HG03575 (cell line): ENCODE data around the gene SV2A.

Experiments
- ATAC-seq: cut with Tn5 transposase; IDR thresholded peaks from one replicate; pipeline ENCODE4 v1.9.1; 2021; ENCODE audit not compliant: unreplicated experiment, insufficient number of reproducible peaks, low FRiP score; ENCODE audit errors: extremely low read depth

Gene SV2A

GRCh38 chr1:149931212-149931790 lies 13.7 kb upstream of the SV2A start:
- no peak for ATAC-seq

- ATAC-seq: no peak
These were observed 12.2 kb upstream of the SV2A start for GRCh38 chr1:149929856-149930255.

- no peak for ATAC-seq
These were observed 10.7 kb upstream of the SV2A start for GRCh38 chr1:149928401-149928724.

- peak; percentile 50 for ATAC-seq
These were observed 10.1 kb upstream of the SV2A start, which contains the start of gene SF3B4 for GRCh38 chr1:149927563-149928400. Gene SF3B4, minus strand, starts transcription at chr1:149927803. Its CDS starts 44 bp downstream, at chr1:149927759.

GRCh38 chr1:149927056-149927562 lies 9.5 kb upstream of the SV2A start:
- ATAC-seq: no peak

- no peak for ATAC-seq
These were observed 8.7 kb upstream of the SV2A start for GRCh38 chr1:149926296-149926695.

GRCh38 chr1:149925751-149926150 lies 8.1 kb upstream of the SV2A start:
- ATAC-seq: no peak

- no peak for ATAC-seq
These were observed 7.7 kb upstream of the SV2A start for GRCh38 chr1:149925345-149925744.

GRCh38 chr1:149923626-149924025 lies 6.0 kb upstream of the SV2A start:
- no peak for ATAC-seq

- ATAC-seq: no peak
These were observed 769 bp downstream of the SV2A start for GRCh38 chr1:149916898-149917252.

GRCh38 chr1:149916193-149916897 lies 1.3 kb downstream of the SV2A start:
- no peak for ATAC-seq

GRCh38 chr1:149915429-149916192 lies 2.0 kb downstream of the SV2A start:
- no peak for ATAC-seq

GRCh38 chr1:149914545-149914944 lies 3.1 kb downstream of the SV2A start:
- ATAC-seq: no peak

GRCh38 chr1:149906570-149907075 lies 11.0 kb downstream of the SV2A start:
- ATAC-seq: no peak

GRCh38 chr1:149903836-149904491 lies 13.7 kb downstream of the SV2A start:
- no peak for ATAC-seq

- no peak for ATAC-seq
These were observed 18.0 kb downstream of the SV2A start, which contains the start of gene BOLA1 for GRCh38 chr1:149899460-149900284. Gene BOLA1, plus strand, starts transcription at chr1:149899568. Its CDS starts 492 bp downstream, at chr1:149900060.

- ATAC-seq: no peak
These were observed 21.1 kb downstream of the SV2A start for GRCh38 chr1:149896575-149896974.

GRCh38 chr1:149888999-149889289 lies 28.7 kb downstream of the SV2A start:
- ATAC-seq: no peak
